HEK293 (cell line): ENCODE data around the gene NAV2.
"Not testable (repeated sequence)": the region's sequence is repeated elsewhere in the genome, so short reads cannot be mapped to it uniquely, and the experiment has no call there.

Experiments
- CTCF ChIA-PET: fragments of 350-600 bp; formaldehyde crosslinking; extraction: SDS; loops from one replicate; lab custom pipeline; 2021; ENCODE audit warnings: antibody characterized with exemption; lab: Yijun Ruan, JAX
- POLR2A ChIA-PET: fragments of 300-600 bp; formaldehyde crosslinking; extraction: SDS; loops from one replicate; lab custom pipeline; 2020; ENCODE audit warnings: antibody characterized with exemption, inconsistent platforms; lab: Yijun Ruan, JAX
- H3K27ac ChIP-seq: fragments of 200-500 bp; sonication (Bioruptor generic); 2 replicates; pipeline ENCODE4 v1.5.1; 2014; ENCODE audit warnings: low read depth, low read length, control low read depth, inconsistent platforms; ENCODE audit errors: extremely low read depth
- H3K36me3 ChIP-seq, 2 experiments: fragments of 200-500 bp in 1 of 2; sonication (Bioruptor generic) in 1 of 2; 1 replicate in 1 of 2; 2 replicates in 1 of 2; pipeline ENCODE4 v1.5.1; 2014 to 2017; ENCODE audit warnings: inconsistent platforms in 2 of 2, low read length in 2 of 2; ENCODE audit not compliant: control insufficient read depth in 2 of 2, insufficient read depth in 1 of 2
- H3K4me1 ChIP-seq: fragments of 200-500 bp; sonication (Bioruptor generic); 2 replicates; pipeline ENCODE4 v1.5.1; 2014; ENCODE audit warnings: mild to moderate bottlenecking, low read length, inconsistent platforms; ENCODE audit not compliant: control insufficient read depth, insufficient read depth
- H3K4me3 ChIP-seq: 2 replicates; pipeline ENCODE4 v1.5.1; 2011; ENCODE audit warnings: low read depth, mild to moderate bottlenecking, control low read depth, low read length, moderate library complexity
- H3K9me3 ChIP-seq: fragments of 200-500 bp; sonication (Bioruptor generic); 2 replicates; pipeline ENCODE4 v1.5.1; 2014; ENCODE audit warnings: low read depth, low read length, inconsistent platforms; ENCODE audit not compliant: control insufficient read depth, insufficient read depth
- ATF2 ChIP-seq: fragments of 450-650 bp; formaldehyde crosslinking; IDR thresholded peaks from 2 replicates; pipeline ENCODE4 v1.5.1; 2016; ENCODE audit warnings: missing biosample characterization, missing genetic modification characterization, low read depth
- KLF7 ChIP-seq: fragments of 450-650 bp; formaldehyde crosslinking; IDR thresholded peaks from 2 replicates; pipeline ENCODE4 v1.5.1; 2016; ENCODE audit warnings: missing biosample characterization, missing genetic modification characterization, borderline replicate concordance
- RBAK ChIP-seq: fragments of 450-650 bp; formaldehyde crosslinking; IDR thresholded peaks from 2 replicates; pipeline ENCODE4 v1.5.1; 2016; ENCODE audit warnings: missing biosample characterization, missing genetic modification characterization
- SETDB1 ChIP-seq: IDR thresholded peaks from one replicate; pipeline ENCODE4 v1.6.1; 2017; ENCODE audit warnings: mild to moderate bottlenecking, low read length, moderate library complexity, mixed read lengths; ENCODE audit not compliant: insufficient read length
- ZBTB11 ChIP-seq: fragments of 450-650 bp; formaldehyde crosslinking; conservative IDR thresholded peaks from 2 replicates; pipeline ENCODE4 v1.5.1; 2016; ENCODE audit warnings: low read depth, missing biosample characterization, missing genetic modification characterization
- ZBTB17 ChIP-seq: fragments of 450-650 bp; formaldehyde crosslinking; IDR thresholded peaks from 2 replicates; pipeline ENCODE4 v1.5.1; 2016; ENCODE audit warnings: missing biosample characterization, missing genetic modification characterization
- ZBTB7A ChIP-seq: fragments of 450-650 bp; formaldehyde crosslinking; IDR thresholded peaks from 2 replicates; pipeline ENCODE4 v1.5.1; 2016; ENCODE audit warnings: low read depth, missing biosample characterization, missing genetic modification characterization
- ZBTB8A ChIP-seq: fragments of 450-650 bp; formaldehyde crosslinking; IDR thresholded peaks from 2 replicates; pipeline ENCODE4 v1.5.1; 2016; ENCODE audit warnings: missing biosample characterization, missing genetic modification characterization
- ZFHX2 ChIP-seq: fragments of 450-650 bp; formaldehyde crosslinking; conservative IDR thresholded peaks from 2 replicates; pipeline ENCODE4 v1.5.1; 2016; ENCODE audit warnings: missing biosample characterization, missing genetic modification characterization
- ZFP3 ChIP-seq: fragments of 450-650 bp; formaldehyde crosslinking; IDR thresholded peaks from 2 replicates; pipeline ENCODE4 v1.5.1; 2016; ENCODE audit warnings: low read depth, missing biosample characterization, missing genetic modification characterization
- ZNF184 ChIP-seq: fragments of 450-650 bp; IDR thresholded peaks from 2 replicates; pipeline ENCODE4 v1.5.1; 2018; ENCODE audit warnings: missing biosample characterization, mild to moderate bottlenecking, missing genetic modification characterization
- ZNF426 ChIP-seq: fragments of 450-650 bp; formaldehyde crosslinking; IDR thresholded peaks from 2 replicates; pipeline ENCODE4 v1.5.1; 2017; ENCODE audit warnings: missing biosample characterization, missing genetic modification characterization, mild to moderate bottlenecking, inconsistent platforms, moderate library complexity
- ZNF473 ChIP-seq: fragments of 450-650 bp; formaldehyde crosslinking; IDR thresholded peaks from 2 replicates; pipeline ENCODE4 v1.5.1; 2017; ENCODE audit warnings: missing biosample characterization, missing genetic modification characterization
- ZNF518A ChIP-seq: fragments of 450-650 bp; formaldehyde crosslinking; conservative IDR thresholded peaks from 2 replicates; pipeline ENCODE4 v1.5.1; 2016; ENCODE audit warnings: low read depth, missing biosample characterization, missing genetic modification characterization
- ZNF555 ChIP-seq: fragments of 450-650 bp; formaldehyde crosslinking; conservative IDR thresholded peaks from 2 replicates; pipeline ENCODE4 v1.5.1; 2017; ENCODE audit warnings: missing biosample characterization, mild to moderate bottlenecking, missing genetic modification characterization, inconsistent platforms
- ZNF580 ChIP-seq: fragments of 450-650 bp; formaldehyde crosslinking; IDR thresholded peaks from 2 replicates; pipeline ENCODE4 v1.5.1; 2016; ENCODE audit warnings: missing biosample characterization, missing genetic modification characterization
- ZNF600 ChIP-seq: fragments of 450-650 bp; formaldehyde crosslinking; IDR thresholded peaks from 2 replicates; pipeline ENCODE4 v1.5.1; 2016; ENCODE audit warnings: missing biosample characterization, missing genetic modification characterization
- ZNF623 ChIP-seq: fragments of 450-650 bp; formaldehyde crosslinking; IDR thresholded peaks from 2 replicates; pipeline ENCODE4 v1.5.1; 2016; ENCODE audit warnings: missing biosample characterization, missing genetic modification characterization
- ZNF629 ChIP-seq: fragments of 450-650 bp; formaldehyde crosslinking; IDR thresholded peaks from 2 replicates; pipeline ENCODE4 v1.5.1; 2017; ENCODE audit warnings: missing biosample characterization, missing genetic modification characterization
- TF ChIP-seq, protein P1 (sequence below): fragments of 450-650 bp; IDR thresholded peaks from 2 replicates; pipeline ENCODE4 v1.5.1; 2018; ENCODE audit warnings: missing biosample characterization, mild to moderate bottlenecking, missing genetic modification characterization

Gene NAV2

GRCh38 chr11:19959648-19960059 is 247.0 kb downstream of the NAV2 start:
- CTCF ChIA-PET = no interaction called here
- POLR2A ChIA-PET = no interaction called here

GRCh38 chr11:19960410-19960809 is 247.8 kb downstream of the NAV2 start:
- not testable (repeated sequence) for H3K36me3 ChIP-seq
- TF ChIP-seq ZNF555 (tag by site-specific recombination) (peak; percentile 43), ZNF426 (tag by site-specific recombination) (peak; percentile 63), ZBTB8A (peak; percentile 45; the same call in 1 of the 2 replicates), ZNF623 (tag by site-specific recombination) (peak; percentile 45), ZBTB11 (tag by site-specific recombination) (peak; percentile 54), ZNF629 (tag by site-specific recombination) (0 out of 2 replicates have a peak, but pooled peaks have one; percentile 23)

More at GRCh38 chr11:19959648-19960059, 247.0 kb downstream of the NAV2 start:
- no peaks in the 10 kb centered on the region for H3K36me3 ChIP-seq
- TF ChIP-seq KLF7 (tag by site-specific recombination) = no peak
- no peak for TF ChIP-seq ZNF184 (tag by site-specific recombination)
- TF ChIP-seq, protein P1, sequence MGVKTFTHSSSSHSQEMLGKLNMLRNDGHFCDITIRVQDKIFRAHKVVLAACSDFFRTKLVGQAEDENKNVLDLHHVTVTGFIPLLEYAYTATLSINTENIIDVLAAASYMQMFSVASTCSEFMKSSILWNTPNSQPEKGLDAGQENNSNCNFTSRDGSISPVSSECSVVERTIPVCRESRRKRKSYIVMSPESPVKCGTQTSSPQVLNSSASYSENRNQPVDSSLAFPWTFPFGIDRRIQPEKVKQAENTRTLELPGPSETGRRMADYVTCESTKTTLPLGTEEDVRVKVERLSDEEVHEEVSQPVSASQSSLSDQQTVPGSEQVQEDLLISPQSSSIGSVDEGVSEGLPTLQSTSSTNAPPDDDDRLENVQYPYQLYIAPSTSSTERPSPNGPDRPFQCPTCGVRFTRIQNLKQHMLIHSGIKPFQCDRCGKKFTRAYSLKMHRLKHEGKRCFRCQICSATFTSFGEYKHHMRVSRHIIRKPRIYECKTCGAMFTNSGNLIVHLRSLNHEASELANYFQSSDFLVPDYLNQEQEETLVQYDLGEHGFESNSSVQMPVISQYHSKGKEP (tag by site-specific recombination) = no peak
- no peak for TF ChIP-seq ZFP3
- TF ChIP-seq ZNF555 (tag by site-specific recombination) = no peak
- no peak for TF ChIP-seq ZBTB17 (tag by site-specific recombination)
- no peak for TF ChIP-seq SETDB1
- no peak for TF ChIP-seq RBAK
- TF ChIP-seq ZNF473 (tag by site-specific recombination) = no peak
- TF ChIP-seq ZNF580 = no peak
- no peak for TF ChIP-seq ZNF518A
- TF ChIP-seq ZNF600 (tag by site-specific recombination) = no peak
- TF ChIP-seq ZFHX2 (tag by site-specific recombination) = no peak
- TF ChIP-seq ATF2 (tag by site-specific recombination) = no peak
- no peak for TF ChIP-seq ZBTB7A (tag by site-specific recombination)
- no peak overlapping the region for H3K27ac ChIP-seq
- H3K4me1 ChIP-seq = no peaks in the 10 kb centered on the region
- H3K4me3 ChIP-seq = no peak overlapping the region
- no peaks in the 10 kb centered on the region for H3K9me3 ChIP-seq

More at GRCh38 chr11:19960410-19960809, 247.8 kb downstream of the NAV2 start:
- H3K9me3 ChIP-seq, CTCF ChIA-PET, H3K4me1 ChIP-seq, POLR2A ChIA-PET, H3K4me3 ChIP-seq, H3K27ac ChIP-seq: not testable (repeated sequence)
